ENCODE measurements around the gene CD80.

The CD80 gene

DNA sequence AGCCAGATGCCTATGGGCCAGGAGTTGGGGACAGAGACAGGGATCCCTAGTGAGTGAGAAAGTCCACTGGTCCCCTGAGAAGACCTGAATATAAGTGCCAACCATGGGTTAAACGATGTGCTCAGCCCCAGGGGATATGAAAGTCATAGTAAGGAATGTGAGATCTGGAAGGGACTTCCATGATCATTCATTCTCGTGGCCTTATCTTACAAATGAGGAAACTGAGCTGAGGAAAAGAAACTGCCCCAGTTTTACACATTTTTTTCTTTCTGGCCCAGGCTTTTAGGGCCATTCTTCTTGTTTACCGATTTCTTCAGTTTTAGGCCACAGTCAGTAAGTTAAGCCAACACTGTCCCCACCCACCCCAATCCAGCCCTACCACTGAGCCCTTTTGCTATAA is 11.1 kb downstream of the CD80 start:
- no peak for DNase-seq (ENCODE audit: low spot score)

DNA sequence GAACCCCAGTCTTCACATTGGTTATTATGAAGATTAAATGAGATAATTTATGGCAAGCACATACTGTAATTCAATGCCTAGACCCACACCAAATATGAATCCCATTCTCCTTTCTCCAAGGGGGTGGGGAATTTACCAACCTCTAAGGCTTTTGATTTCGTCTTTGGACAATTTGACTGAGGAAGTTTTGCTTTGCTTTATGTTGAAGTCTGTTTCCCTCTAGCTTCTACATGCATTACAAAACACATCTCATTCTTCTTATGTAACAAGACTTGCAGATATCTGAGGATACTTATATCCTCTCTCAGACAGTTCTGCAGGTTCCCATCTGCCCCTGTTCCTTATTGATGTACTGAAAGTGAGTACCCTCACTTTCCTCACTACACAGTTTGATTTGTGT is 12.2 kb downstream of the CD80 start:
- no peak for DNase-seq (ENCODE audit: low spot score)

DNA sequence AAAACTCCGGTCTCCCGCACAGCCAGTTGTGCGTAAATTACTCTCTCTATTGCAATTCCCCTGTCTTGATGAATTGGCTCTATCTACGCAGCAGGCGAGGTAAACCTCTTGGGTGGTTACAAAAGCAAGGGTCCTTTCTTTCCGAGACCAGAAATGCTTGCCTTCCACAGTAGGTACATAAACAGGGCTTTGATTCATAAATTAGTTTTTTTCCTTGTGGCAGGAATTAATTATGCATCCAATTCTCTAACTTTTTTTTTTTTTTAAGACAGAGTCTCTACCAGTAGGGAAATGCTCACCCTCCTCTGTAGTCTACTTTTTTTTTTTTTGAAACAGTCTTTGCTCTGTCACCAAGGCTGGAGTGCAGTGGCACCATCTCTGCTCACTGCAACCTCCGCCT is 16.3 kb downstream of the CD80 start:
- no peak for DNase-seq (ENCODE audit: low spot score)

DNA sequence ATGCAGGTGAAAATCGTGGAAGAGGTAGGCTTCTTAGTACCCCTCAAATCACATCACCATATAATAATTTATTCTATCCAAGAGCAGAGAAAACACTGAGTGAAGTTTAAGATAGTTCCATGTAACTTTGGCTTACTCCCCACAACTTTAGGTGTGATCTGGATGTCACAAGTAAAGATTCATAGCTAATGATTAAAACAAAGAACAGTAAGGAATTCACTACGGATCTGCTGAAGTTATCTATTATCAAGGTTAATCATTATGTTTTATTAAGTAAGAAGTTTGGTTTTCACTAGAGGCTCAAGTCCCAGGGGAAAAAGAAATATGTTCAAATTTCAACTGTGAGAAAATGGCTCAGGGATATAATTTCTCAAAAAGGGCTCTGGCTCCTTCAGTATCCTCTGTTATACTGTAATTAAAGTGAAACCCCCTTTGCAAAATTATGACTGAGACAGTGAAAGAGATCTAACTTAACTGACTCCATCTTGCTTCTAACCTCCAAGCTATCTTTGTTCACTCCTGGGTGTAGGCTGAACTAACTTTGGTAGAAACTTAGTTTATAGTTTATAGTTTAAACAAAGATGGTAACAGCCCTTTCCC is 17.1 kb downstream of the CD80 start:
- DNase-seq (ENCODE audit: low spot score), result no peak

DNA sequence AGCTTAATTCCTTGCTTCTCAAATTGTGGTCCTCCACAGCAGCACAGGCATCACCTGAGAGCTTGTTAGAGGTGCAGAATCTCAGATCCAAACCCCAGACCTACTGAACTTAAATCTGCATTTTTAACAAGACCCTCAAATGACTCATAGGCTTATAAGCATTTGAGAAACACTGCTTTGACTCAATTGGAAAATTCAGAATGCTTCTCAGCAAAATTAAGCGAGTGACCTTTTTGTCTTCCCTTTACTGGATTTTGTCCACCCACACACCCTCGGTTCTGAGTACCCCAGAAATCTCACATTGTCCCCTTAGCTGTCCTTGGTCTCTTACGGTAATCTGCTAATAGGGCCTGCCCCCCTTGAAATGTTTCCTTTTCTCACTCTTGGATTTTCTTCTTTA is 17.9 kb downstream of the CD80 start:
- DNase-seq (ENCODE audit: low spot score), result no peak

DNA sequence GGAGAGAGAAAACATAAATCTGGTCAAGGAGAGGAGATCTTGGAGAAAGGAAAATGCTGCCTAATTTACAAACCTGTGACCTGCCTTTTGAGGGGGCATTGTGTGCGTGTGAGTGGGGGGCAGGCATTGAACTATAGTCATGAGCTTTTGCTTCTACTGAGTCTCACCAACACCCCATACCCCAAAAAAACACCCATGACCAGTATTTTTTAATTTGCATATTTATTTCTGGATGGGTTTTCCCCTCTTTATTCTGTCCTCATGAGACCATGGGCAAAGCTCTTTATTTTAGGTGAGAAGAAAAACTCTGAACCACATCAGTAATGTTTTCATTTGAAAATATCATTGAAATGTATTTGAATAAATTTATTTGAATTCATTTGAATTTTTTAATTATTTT is 20.6 kb downstream of the CD80 start:
- DNase-seq (ENCODE audit: low spot score), result no peak

DNA sequence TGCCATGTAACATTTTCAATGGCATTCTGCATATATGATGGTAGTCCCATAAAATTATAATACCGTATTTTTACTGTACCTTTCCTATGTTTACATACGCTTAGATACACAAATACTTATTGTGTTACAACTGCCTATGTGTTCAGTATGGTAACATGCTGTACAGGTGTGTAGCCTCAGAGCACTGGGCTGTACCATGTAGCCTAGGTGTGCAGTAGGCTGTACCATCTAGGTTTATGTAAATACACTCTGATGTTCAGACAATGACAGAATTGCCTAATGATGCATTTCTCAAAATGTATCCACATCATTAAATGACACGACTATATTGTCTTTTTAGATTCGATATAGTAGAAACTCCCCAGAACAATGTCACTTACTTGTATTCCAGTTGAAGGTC is 22.7 kb downstream of the CD80 start:
- DNase-seq (ENCODE audit: low spot score), result no peak

DNA sequence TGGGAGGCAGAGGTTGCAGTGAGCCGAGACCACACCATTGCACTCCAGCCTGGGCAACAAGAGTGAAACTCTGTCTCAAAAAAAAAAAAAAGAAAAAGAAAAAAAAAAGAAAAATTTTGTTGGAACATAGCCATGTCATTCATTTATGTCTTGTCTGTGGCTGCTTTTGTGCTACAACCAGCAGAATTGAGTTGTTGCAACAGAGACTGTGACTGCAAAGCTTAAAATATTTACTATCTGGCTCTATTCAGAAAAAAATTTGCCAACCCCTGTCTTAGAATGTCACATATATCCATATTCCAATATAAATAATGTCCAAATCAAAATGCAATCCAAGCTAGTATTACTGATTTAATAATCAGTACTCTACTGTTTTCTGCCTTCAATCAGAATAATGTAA is 25.1 kb downstream of the CD80 start:
- no peak for DNase-seq (ENCODE audit: low spot score)

DNA sequence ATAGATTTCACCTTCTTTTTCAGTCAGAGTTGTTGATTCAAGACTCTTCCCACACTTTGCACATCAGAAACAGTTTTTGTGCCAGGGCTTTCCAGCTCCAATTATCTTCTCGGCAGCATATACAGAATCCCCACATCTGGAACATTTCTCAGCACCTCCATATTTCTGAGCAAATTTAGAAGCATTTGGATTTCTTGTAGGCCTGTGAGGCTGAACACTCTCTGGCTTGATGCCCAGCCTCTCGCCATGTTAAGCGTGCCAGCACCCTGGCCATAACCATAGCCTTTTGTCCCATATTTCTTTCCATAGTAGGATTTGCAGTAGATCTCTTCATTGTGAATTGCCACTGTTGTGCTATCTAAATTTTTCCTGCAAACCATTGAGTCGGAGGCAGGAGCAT is 28.3 kb downstream of the CD80 start:
- no peak for DNase-seq (ENCODE audit: low spot score)

DNA sequence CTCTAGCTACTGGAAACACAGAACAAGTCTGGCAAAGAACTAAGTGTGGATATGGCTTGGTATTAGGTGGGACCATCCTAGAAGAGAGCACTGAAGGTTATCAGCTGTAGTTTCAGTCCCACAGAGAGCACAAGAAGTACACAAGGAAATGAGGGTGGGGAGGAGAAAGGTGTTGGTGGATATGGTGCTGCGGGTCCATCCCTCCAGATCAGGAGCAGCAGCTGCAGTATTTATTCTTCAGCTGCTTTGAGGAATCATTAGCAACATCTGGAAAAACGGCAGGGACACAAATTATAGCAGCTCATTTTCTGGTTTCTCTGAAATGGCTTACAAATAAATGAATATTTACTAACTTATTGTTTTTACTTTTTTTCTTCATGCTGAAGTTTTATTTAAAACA is 29.0 kb downstream of the CD80 start:
- DNase-seq (ENCODE audit: low spot score), result no peak

DNA sequence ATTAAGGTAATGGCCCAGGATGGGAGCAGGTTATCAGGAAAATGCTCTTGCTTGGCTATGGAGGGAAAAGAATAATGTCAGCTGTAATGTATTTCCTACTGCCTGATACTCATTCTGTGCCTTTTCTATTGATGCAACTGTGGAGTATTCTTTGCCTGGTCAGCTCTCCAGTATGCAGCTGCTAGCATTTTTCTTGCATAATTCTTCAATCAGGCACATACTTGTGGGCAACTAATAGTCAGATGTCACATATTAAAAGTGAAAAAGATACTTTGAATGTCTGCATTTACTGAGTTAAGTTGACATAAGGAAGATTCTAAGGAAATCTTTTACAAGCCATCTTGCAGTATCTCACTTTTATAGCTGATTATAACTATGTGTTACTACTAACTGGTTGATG is 29.5 kb downstream of the CD80 start:
- no peak for DNase-seq (ENCODE audit: low spot score)

DNA sequence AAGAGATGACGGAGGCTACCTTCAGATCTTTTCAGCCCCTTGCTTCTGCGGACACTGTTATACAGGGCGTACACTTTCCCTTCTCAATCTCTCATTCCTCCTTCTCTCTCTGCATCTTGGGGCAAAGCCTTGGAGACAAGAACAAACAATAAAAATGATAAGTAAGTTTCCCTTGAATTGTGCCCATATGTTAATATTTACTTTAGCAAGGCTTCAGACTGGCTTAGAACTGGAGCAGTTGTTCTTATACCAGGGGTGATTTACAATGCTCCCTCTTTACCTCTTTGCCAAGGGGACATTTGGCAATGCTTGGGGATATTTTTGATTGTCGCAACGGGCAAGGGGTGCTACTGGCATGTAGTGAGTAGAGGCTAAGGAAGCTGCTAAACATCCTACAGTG is 31.7 kb downstream of the CD80 start:
- no peak for DNase-seq (ENCODE audit: low spot score)

DNA sequence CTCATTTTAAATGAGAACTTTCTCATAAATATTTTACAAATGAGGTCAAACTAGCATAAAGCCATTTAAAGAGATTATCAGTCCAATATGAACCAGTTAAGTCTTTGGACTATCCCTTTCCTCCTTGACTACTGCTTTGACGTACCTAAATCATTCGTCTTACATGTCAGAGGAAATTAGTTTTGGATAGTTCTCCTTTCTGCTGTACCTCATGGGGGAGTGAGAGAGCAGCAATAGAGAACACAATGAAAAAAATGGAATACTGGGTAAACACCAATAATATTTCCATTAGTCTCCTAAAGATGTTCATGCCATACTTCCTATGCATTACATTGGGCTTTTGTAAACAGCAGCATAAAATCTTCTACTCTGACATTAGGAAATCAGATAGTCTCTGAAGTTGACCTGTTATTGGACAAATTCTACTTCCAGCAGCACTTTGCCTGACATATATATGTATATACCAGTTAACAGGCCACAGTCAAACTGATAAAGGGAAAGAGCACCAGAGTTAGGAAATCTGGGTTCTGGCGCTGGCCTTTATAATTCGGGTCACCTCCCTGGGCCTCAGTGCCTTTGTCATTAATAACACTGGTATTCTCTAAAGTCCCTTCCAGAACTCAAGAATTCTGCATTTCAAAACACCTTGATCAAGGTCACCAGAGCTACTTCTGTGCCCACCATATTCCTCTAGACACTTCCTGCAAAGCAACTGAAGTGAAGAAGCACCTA is 34.3 kb downstream of the CD80 start:
- no peak for DNase-seq (ENCODE audit: low spot score)

DNA sequence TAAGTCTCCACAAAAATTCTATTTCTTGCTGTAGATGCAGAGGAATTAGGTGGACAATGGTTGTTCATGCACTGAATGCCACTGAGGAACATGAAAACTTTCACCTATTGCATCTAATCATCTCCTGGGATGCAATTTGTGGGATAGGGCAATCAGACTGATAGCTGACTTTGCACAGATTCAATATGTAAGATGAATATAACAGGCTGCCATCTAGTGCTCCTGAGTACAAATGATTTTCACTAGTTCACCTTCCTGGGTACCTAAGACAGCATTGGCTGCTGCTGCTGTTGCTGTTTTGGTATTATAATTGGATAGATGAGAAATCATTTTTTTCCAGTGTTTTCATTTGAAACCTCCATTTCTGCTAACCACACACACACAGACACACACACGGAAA is 41.4 kb downstream of the CD80 start:
- DNase-seq (ENCODE audit: low spot score), result no peak

DNA sequence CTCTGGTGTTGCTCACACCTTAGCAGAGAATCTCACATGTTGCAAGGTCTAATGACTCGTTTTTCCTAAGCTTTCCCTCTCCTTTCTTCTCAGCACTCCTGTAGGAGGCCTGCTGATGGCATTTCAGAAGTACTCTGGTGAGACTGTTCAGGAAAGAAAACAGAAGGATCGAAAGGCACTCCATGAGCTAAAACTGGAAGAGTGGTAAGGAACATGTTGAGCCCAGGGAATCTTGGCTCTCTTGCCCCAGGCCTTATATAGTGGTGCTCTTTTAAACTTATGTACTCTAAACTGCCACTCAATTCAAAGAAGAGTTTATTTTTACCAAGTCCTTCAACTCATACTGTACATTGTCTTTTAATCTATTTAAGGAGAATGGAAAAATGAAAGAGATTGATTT is 42.3 kb downstream of the CD80 start:
- DNase-seq (ENCODE audit: low spot score), result no peak

DNA sequence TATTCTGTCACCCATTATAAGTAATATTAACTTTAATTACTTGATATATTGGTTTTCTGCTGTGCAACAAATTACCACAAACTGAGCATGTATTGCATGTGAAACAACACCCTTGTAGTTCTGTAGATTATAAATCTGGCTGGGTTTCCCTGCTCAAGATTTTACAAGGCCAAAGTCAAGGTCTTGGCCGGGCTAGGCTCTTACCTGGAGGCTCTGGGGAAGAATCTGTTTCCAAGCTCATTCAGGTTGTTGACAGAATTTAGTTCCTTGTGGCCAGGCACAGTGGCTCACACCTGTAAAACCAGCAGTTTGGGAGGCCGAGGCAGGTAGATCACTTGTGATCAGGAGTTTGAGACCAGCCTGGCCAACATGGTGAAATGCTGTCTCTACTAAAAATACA is 44.8 kb downstream of the CD80 start:
- DNase-seq (ENCODE audit: low spot score), result no peak

DNA sequence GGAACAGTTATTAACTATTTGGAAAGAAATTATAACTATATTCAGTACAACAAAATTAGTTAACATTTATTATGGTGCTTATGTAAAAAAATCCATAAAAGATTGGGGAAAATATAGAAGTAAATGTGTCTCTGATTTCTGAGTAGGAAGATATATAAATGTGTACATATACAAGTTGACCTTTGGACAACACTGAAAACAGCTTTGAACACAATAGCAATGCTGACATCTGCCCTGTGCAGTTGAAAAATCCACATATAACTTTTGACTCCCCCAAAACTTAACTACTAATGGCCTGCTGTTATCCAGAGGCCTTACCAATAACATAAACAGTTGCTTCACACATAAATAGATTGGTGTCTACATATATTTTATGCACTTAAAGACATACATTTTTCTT is 48.7 kb downstream of the CD80 start:
- DNase-seq (ENCODE audit: low spot score), result no peak

DNA sequence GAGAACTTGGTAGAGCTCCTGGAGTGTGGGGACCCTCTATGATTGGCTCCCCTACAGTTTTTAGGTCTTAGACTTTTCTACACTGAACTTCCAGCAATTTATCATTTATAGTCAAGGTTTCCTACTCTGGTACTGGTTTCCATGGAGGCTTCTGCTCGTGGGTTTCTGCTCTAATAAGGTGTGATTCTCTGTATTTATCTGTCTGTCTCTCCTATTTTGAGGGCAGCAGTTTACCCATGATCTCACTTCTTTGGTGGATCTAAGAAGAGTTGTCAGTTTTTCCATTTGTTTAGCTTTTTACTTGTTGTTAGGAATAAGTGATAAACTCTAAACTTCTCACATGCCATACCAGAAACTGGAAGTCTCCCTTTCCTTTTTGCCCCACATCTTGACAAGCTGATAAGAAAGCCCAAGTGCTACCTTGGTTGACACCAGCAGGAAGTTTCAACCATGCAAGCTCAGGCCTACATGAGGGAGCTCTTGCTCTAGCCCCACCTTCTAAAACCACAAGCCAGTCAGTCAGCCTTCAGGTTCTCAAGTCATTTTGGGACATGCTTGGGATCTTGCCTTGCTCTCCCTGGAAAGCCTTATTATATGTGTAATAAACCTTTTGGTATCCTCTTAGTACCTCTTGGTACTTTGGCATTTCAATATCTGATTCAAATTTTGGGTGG is 51.1 kb downstream of the CD80 start:
- DNase-seq (ENCODE audit: low spot score), result no peak

DNA sequence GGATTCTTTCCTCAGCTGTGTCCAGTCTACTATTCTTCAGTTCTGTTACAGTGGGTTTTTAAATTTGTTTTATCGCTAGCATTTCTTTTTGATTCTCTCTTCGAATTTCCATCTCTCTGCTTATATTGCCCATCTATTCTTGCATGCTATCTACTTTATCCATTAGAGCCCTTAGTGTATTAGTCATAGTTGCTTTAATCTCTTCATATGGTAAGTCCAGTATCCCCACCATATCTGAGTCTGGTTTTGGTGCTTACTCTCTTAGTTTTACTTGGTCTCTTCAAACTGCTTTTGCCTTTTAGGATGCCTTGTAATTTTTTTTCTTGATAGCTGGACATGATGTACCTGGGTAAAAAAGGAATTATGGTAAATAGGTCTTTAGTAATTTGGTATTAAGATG is 52.0 kb downstream of the CD80 start:
- no peak for DNase-seq (ENCODE audit: low spot score)

DNA sequence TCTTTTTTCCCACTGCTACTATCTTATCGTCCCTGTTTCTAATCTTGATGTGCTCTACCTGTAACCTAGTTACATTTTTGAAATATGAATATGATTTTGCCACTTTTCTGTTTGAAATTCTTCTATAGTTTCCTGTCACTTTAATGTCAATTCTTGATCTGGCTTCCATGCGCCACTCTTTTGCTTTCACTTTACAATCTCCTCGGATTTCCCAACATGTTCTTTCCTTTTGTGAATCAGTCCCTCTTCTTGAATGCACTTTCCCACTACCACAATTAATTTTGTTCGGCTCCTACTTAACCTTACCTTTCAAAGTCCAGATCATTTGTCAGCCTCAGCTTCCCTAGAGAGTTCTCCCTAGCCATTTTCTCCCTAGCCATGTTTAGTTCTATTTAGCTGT is 52.8 kb downstream of the CD80 start:
- no peak for DNase-seq (ENCODE audit: low spot score)

DNA sequence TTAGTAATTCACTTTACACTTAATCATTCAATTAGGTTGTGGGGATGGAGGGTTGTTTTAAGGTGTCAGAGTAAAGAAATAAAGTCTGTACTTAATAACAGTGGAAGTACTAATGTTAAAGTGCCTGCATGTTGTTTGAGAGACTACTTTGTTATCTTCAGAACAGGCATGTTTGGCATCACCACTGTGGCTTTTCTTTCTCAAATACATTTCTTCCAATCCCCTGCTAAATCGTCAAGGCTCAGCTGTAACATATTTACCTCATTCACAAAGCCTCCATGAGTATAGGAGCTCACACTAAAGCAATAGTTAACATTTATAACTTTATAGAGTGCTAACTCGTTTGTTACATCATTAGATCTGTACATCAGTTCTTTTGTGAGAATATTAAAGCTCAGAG is 58.5 kb downstream of the CD80 start:
- DNase-seq (ENCODE audit: low spot score), result no peak

DNA sequence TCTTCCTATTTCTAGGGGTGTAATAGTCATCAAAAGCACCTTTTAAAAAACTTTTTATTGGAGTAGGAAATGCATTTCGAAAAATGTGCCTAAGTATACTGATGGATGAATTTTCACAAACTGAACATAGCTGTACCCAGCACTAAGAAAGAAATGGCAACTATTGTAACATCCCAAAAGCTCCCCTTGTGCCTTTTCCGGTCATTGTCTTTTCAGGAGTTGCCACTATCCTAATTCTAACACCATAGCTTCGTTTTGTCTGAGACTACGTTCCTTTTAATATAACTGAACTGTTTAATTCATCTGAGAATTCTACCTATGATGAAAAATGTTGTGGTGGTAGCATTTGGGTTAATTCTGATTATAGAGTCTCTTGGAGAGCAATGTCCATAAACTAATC is 59.1 kb downstream of the CD80 start:
- no peak for DNase-seq (ENCODE audit: low spot score)
